ENCODE data around the gene USP6.

- TF ChIP-seq CTCF (conservative IDR thresholded peaks at IDR 0.05; ENCODE audit: low read depth, low read length) (no peak), EZH2phosphoT487 (IDR thresholded peaks at IDR 0.05; ENCODE audit: borderline replicate concordance, low read length) (no peak)
These were observed 67.6 kb downstream of the USP6 start for GRCh38 chr17:5183410-5183793.
